HG03558 (cell line): Measurements from ENCODE around the gene LHX5.

Experiments
- ATAC-seq: cut with Tn5 transposase; IDR thresholded peaks from one replicate; pipeline ENCODE4 v1.9.1; 2021; ENCODE audit warnings: moderate number of reproducible peaks; ENCODE audit not compliant: unreplicated experiment; ENCODE audit errors: extremely low read depth

Gene LHX5

DNA sequence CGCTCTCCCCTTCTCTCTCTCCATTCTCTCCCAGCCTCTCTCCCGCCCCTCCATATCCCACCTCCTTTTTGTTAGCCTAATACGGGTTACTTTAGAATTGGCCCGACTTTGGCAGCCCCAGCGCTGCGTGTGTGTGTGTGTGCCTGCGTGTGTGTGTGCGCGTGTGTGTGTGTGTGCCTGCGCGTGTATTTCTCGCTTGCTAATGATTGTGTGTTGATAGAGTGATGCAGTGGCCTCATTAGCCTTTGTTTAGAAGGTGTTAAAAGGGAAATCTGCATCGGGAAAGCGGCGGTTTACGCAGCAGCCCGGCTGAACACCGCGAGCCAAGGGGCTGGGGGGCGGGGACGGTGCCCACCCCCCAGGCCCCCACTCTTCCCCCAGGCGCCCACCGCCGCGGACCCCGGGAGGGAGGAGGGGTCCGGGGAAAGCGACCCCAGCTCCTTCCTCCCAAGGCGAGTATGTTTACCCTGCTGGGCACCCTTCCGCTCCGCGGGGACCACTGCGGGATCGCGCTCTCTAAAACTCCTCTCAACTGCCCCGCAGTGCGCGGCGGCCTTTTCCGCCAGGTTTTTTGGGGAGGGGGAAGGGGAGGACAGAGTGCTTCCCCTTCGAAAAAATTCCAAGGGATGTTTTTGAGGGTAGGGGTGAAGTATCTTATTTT, 6.8 kb upstream of the LHX5 start:
- ATAC-seq, result no peak

DNA sequence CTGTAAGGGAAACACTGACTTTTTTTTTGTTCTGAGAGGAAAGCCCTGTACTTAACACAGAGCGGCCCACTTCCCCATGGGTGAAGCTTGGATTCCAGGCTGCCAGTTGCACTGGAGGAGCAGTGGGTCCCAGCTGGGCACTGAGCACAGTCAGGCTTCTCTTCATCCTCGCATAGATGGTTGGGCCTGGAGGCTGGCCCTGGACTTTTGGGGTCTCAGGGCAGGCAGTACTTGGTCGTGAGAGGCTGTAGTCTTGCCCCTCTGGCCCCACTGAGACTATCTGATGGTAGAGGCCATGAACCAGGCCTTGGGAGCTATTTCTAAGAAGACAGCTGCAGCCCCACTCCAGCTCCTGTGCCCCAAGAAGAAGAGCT, 6.2 kb upstream of the LHX5 start:
- no peak for ATAC-seq

GRCh38 chr12:113477171-113477841, 5.6 kb upstream of the LHX5 start:
- ATAC-seq, result no peak

- ATAC-seq, result no peak
Observed at GRCh38 chr12:113476176-113476986, 4.7 kb upstream of the LHX5 start.

- no peak for ATAC-seq
Observed at GRCh38 chr12:113475451-113476175, 3.9 kb upstream of the LHX5 start.

GRCh38 chr12:113474635-113475436, 3.2 kb upstream of the LHX5 start:
- no peak for ATAC-seq

- no peak for ATAC-seq
Observed at GRCh38 chr12:113473942-113474341, 2.3 kb upstream of the LHX5 start.

GRCh38 chr12:113473400-113473799, 1.7 kb upstream of the LHX5 start:
- ATAC-seq, result no peak

GRCh38 chr12:113472191-113473121, 785 bp upstream of the LHX5 start:
- ATAC-seq, result no peak

GRCh38 chr12:113470871-113471618, 626 bp downstream of the LHX5 start:
- ATAC-seq, result no peak

GRCh38 chr12:113469949-113470743, 1.5 kb downstream of the LHX5 start:
- no peak for ATAC-seq

DNA sequence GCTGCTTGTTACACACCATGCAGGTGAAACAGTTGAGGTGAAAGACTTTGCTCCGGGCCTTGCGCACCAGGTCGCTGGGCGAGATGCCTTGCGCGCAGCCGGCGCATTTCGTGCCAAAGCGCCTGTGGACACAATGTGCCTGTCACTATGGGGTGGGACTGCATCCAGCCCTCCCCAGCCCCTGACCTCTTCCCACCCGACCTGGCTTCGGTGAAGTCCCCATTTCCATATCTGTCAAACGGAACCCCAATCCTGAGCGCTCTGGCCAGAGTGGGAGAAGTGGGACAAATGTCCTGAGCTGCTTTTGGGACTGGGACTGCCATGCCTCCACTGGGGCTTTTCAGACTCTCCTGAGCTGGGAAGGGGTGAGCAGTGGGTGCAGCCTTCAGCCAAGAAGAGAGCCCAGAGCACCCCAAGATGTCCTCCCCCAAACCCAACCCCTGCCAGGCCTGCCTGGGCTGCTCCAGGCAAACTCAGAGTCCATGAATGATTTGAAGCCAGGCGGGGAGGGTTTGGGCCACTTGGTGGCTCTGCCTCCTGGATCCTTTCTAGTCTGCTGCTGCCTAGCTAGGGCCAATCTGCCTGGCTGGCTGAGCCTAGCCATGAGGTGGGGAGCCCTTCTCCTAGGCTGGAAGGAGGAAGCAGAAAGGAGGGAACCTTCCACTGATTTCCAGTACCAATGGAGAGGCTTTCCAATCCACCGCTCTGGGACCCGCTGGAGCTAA, 2.3 kb downstream of the LHX5 start:
- no peak for ATAC-seq

GRCh38 chr12:113468365-113469223, 3.1 kb downstream of the LHX5 start:
- ATAC-seq, result no peak

GRCh38 chr12:113467502-113468364, 3.9 kb downstream of the LHX5 start:
- ATAC-seq, result no peak

DNA sequence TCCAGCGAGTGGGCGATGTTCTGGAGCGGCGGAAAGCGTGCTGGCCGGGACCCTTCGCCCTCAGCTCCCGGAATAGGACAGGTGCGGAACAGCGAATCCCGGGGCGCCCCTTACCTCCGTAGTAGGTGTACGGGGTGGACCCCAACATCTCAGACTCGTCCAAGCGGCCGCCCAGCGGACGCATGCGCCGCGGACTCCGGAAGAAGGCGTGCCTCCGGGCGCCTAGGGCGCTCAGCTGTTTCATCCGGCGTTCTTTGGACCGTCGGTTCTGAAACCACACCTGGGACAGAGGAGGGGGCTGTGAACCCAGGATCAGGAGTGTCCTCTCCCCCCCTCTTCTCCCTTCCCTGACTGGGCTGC, 4.5 kb downstream of the LHX5 start:
- no peak for ATAC-seq
